CD1c-positive myeloid dendritic cell (primary cell): ENCODE data around the gene LIPG.
"Not testable (repeated sequence)": the region's sequence is repeated elsewhere in the genome, so short reads cannot be mapped to it uniquely, and the experiment has no call there.

ENCODE experiments used
- DNase-seq: peaks from one replicate; pipeline ENCODE4 v3.0.0-alpha.2; 2016; ENCODE audit errors: extremely low spot score

LIPG gene

DNA sequence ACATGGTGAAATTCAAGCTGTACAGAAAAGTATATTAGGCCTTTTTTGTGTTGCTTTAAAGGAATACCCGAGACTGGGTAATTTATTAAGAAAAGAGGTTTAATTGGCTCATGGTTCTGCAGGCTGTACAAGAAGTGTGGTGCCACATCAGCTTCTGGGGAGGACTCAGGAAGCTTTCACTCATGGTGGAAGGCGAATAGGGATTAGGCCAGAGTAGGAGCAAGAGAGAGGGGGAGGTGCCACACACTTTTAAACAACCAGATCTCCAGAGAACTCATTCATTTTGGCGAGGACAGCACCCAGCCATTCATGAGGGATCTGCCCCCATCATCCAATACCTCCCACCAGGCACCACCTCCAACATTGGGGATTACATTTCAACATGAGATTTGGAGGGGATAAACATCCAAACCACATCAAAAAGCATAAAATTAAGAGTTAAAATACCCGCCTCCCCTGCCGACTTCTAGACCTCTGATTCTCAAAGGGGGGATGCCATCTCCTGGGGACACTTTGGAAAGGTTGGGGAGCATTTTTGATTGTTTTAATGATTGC is 15.1 kb upstream of the LIPG start:
- DNase-seq, result no peak

DNA sequence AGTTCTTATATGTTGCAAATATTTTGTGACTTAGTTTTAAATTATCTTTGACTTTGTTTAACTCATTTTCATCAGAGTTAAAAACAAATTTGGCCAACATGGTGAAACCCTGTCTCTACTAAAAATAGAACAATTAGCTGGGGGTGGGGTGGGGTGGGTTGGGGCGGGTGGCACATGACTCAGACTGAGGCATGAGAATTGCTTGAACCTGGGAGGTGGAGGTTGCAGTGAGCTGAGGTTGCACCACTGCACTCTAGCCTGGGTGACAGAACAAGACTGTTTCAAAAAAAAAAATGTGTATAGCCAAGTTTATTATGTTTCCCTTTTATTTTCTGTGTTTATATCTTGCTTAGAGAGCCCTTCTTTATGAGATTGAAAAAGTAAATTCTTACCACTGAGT is 14.2 kb upstream of the LIPG start:
- no peak for DNase-seq

DNA sequence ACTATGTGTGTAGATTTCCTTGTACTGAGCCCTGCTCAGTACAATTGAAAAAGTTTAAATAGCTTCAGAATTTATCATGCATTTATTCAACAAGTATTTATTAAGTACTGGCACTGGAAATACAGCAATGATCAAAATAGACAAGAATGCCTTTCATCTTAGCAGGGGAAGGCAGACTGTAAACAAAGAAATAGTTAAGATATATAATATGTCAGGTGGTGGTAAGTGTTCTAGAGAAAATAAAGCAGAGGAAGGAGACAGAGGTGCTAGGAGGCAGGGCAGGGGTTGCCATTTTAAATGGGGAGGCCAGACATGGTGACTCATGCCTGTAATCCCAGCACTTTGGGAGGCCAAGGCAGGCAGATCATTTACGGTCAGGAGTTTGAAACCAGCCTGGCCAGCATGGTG is 13.6 kb upstream of the LIPG start:
- no peak for DNase-seq

DNA sequence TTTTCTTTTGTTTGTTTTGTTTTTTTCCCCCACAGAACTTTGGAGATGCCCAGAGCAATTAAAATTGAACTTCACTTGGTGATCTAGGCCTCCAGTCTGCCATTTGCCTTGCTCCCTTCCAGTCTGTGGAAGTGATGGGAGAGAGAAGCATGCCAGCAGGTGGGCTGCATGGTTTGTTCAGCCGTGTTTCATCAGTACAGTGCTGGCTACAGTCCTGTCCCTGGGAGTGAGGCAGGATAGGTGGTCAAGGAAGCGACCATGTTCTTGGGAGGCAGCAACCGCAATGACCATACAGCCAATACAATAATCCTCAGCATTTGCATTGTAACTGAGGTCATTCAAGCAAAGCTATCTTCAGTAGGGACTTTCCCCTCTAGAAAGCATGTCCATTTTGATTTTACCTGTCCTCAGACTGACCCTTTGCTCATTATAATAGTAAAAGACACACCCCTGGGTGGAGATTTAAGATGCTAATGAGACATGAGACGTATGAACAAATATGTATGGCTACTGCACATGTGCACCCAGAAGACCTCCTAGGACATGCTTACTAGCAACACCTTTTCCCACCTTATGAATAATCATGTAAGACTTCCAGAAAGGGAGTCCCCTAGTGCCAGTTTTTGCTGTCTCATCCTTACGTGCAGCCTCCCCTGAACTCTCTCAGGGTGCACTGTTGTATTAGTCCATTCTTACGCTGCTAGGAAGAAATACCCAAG is 11.1 kb upstream of the LIPG start:
- no peak for DNase-seq

DNA sequence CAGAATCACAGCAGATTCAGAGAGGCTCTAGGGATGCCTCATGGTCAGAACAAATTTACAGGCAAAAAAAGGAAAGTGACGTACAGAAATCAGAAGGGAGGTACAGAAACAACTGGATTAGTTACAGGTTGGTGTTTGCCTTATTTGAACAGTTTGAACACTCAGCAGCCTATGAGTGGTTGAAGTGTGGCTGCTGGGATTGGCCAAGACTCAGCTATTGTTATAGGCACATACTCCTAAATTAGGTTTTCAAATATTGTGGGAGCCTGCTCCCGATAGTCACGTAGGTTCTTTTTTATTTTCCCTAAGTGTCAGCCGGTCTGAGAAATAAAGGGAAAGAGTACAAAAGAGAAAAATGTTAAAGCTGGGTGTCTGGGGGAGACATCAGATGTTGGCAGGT is 8.9 kb upstream of the LIPG start:
- DNase-seq, result no peak

DNA sequence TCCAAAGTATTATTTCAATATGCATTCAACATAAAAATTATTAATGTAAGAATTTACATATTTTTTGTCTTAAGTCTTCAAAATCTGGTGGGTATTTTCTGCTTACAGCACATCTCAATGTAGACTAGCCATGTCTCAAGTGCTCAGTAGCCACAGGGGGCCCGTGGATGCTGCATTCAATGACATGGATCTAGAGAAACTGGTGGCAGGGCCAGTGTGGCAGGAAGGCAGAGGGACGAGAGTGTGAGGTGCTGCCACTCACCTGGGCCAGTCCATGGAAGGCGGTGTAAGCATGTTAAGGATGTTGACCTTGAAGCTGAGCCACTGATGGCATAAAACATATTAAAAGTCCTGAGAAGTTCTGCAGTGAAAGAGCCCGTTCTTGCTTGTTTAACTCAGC is 6.2 kb upstream of the LIPG start:
- no peak for DNase-seq

DNA sequence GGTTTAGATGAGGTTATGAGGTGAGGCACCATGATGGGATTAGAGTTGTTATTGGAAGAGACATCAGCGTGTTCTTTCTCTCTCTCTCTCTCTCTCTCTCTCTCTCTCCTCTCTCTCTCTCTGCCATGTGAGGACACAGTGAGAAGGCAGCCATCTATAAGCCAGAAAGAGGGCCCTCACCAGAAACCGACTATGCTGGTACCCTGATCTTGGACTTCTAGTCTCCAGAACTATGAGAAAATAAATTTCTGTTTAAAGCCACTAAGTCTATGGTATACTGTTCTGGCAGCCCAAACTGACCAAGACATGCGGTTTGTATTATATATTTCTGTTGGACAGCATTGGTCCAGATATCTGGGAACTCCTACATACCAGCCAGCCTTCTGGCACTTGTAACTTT is 3.5 kb upstream of the LIPG start:
- no peak for DNase-seq

DNA sequence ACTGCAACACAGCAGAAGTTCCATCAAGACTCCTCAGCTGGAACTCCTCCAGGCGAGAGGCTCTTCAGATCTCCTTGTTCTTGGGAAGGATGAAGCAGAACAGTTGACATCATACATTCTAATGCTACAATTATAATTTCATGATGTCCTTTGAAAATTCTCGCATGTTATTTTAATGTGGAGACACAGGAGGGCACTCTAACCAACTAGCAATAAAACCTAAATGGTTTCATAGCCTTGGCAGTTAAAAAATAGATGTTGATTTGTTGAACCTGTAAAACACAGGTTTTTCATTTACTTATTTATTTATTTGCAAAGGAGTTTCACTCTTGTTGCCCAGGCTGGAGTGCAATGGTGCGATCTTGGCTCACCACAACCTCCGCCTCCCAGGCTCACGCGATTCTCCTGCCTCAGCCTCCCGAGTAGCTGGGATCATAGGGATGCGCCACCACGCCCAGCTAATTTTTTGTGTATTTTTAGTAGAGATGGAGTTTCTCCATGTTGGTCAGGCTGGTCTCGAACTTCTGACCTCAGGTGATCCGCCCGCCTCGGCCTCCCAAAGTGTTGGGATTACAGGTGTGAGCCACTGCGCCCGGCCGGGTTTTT is 2.4 kb upstream of the LIPG start:
- not testable (repeated sequence) for DNase-seq

DNA sequence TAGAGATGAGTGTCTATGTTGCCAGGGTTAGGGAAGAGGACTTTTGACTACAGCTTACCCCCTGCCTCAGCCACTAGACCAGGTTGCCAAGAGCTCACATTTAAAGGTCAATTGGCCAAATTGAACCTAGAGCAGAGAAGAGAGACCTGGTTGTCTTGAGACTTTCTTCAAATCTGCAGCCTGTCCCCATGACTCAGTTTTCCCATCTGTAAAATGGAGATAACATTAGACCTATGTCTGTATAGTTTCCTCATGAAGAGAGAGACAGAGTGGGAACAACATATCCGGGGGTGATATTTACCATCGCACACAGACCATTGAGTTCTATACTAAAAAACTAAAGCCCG is 1.6 kb upstream of the LIPG start:
- no peak for DNase-seq

DNA sequence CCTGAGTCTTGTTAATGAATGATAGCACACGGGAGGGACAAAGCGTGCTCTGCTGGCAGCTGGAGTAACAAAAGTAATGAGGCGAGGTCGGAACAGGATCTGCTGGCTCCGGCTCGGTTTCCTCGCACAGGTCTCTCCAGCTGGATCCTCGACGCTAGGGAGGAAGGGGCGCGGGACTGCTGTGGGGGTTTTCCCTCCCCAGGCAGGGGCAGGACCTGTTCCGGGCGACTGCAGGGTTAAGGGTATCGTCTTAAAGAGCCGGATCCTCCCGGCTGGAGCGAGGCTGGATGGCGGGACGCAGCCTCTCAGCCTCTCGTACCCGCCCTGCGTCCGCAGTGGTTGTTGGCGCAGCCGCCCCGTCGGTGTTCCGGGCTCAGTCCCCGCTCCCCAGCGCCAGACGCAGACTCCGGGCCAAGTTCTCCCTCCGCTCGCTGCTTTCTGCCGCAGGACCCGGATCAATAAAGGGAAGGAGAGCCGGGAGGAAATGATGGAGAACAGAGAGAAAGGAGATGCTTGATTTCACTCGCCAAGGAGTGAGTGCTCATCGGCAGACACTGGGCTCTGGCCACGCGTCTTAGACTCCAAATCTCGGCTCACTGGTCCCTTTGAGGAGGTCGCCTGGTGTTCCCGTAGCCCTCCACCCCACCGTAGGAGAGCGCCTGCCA is 1.1 kb upstream of the LIPG start:
- no peak for DNase-seq

DNA sequence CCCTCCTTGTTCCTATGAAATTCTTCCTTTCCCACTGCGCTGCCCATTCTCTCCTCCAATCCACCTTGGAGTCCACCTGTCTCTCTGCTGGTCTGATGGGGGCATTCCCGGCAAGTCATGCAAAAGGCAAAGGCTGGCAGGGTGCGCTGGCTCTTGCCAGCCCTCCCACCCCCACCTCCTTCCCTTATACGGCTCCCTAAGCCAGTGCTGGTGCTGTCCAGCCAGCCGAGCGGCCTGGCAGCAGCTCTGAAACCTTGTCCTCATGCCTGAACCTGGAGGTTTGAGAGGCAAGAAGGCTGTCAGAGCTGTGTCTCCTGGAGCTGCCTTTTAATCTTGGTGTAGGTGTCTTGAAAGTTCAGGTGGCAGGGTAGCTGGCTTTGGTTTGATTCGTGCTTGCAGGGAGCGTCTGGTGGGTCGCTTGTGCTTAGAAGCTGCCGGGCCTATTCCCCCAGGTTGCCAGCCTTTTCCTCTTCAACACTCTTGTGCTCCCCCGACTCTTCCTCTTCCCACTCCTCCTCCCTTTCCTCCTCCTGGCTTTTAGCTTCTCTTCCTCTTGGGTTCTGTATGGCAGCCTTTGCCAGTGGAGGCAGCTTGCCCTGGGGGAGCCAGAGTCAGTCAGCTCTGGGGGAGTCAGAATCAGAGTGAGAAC is 748 bp downstream of the LIPG start:
- DNase-seq, result no peak

DNA sequence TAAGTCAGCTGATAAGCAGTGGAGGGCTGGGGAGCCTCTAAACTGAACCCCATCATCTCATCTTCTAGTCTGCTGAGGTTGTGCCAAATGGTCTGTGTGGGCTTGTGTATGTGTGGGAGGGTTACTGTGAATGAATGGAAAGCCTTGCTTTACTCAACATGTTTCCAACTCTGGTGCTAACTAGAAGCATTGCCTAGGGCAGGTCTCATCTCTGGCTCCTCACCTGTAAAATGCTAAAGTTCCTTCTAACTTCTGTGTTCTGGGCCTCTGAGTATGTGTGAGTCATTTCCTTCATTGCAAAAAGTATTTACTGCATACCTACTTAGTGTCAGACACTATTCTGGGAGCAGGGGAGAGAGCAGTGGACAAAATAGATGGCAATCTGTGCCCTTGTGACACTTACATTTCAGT is 1.3 kb downstream of the LIPG start:
- no peak for DNase-seq

DNA sequence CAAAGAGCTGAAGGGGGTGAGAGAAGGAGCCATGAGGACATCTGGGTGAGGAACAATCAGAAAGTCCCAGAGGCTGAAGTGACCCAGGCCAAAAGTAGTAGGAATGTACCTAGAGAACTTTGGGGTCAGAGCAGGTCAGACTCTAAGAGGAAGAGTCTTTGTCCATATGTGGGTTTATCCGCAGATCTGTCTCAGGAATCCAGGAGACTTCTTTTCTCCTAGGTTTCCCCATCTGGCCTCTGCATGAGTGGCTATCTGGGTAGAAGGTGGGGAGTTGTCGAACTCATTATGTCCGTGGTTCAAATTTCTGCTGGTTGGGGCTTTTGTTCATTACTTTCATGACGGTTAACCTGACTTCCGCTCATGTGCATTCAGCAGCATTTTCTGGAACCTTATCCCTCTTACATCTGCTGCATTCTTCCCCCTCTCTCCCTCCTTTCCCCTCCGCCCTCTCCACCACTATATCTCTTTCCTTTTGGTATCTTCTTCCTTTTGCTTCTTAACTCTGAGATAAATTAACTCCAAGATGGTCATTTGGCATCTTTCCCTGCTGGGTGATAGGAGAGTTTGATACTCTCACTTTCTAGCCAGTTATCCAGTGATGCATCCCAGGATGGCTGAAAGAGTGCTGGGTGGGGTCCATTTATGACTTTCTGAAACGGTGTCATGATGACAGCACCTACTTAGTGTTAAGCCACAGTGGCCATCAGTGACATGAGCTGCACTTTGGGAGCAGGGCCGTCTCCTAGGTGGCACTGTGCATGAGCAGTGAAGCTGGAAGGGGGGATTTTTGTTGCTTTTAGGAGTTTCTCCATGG is 2.1 kb downstream of the LIPG start:
- no peak for DNase-seq

DNA sequence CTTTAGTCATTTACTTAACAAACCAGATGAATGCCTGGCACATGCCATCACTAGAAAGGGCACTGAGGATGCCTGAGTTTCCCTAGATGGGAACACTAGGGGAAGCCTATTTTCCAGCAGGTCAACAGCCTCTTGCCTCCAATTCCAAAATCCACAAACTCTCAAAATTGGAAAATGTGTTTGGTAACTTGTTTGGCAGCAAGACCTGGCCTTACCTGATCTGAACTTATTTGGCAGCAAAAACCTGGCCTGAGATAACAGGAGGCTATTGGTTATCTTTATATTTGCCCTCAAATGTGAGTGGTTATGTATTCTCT is 2.6 kb downstream of the LIPG start:
- no peak for DNase-seq

DNA sequence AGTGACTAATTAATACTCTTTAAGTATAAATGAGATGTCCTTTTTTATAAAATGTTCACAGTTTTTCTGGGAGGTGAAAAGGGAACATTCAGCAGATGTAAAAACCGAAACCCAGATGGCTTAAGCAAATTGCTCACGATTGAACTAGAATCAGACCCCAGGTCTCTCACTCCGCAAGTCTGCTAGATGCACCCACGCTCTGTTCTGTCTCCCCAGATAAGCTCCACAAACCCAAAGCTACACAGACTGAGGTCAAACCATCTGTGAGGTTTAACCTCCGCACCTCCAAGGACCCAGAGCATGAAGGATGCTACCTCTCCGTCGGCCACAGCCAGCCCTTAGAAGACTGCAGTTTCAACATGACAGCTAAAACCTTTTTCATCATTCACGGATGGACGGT is 3.2 kb downstream of the LIPG start:
- no peak for DNase-seq

DNA sequence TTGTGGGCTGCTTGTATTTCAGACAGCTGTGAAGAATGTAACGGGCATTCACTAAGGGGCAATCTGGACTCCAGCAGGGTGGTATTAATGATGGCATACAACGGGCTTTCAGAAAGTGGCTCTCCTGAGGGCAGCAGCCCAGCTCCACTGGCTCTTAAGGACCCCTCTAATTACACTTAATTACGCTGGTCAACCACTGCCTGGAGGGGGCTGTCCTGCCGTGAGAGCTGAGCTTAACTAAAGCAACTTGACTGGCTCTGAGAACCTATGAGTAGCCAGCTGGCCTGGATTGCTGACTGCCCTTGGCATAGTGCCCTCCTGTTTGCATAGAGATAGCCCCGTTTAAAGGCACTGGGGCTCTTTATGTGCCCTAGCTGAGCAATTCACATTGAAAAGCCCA is 3.8 kb downstream of the LIPG start:
- DNase-seq, result no peak

DNA sequence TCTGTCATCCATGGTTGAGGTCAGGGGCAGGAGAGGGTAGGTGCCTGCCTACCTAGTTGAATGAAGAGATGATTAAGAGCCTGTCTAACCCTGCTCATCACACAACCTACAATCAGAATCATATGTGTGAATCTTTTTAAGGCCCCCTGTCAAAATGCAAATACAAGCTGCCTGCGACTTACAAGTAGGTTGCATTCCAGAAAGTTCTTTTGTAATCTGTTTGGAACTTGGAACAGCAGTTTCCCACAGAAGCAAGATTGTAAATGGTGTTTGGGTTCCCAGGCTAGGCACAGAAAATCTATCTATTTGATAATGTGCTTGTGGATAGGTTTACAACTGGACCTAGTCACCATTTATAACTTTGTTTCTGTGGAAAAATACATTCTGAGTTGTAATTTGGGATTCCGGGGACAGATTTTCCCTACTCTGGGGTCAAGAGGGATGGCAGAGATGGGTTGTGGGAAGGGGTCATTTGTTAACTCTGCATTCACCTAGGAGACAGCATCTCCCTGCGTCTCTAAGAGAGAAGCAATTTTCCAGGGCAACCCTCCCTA is 4.4 kb downstream of the LIPG start:
- DNase-seq, result no peak

DNA sequence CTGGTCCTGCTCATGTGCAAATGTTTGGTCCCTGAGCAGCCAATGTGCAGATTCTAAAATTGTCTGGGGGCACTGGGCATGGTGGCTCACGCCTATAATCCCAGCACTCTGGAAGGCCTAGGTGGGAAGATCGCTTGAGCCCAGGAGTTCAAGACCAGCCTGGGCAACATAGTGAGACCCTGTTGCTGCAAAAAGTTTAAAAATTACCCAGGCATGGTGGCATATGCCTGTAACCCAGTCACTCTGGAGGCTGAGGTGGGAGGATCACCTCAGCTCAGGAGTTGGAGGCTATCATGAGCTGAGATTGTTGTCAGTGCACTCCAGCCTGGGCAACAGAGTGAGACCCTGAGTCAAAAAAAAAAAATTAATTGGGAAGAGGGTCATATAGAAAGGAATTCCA is 5.1 kb downstream of the LIPG start:
- no peak for DNase-seq

DNA sequence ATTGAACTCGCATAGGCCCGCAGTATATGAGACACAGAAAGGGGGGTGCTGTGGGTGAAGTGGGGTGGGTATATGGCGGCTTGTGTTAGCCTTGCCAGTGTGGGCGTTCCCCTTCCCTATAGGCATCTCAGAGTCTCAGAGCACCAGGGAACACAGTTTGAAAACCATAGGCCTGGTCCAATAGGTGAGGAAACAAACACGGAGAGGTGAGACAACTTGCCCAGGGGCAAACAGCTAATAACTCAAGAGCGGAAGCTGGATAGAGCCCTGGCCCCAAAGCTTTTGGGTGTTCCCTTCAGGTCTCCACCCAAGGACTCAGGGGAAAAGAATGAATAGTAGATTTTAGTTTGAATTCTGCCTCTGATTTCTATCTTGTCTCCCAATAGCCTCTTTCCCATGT is 7.9 kb downstream of the LIPG start:
- no peak for DNase-seq

DNA sequence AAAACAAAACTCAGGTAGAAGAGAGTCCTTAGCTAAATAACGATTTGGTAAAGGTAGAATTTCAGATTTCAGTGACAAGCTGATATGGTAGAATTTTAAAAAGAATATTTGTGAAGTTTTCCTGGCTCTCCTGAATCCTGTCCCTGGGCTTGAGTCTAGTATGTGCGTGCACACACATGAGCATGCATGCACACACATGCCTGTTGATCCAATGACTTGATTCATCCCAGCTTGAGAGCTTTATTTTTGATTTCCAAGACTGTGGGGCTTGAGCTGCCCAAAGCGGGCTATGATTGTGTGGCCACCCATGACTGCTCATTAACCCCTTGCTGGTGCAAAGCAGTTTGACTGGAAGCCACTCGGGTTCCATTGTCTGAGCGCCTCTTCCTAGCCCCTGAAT is 9.0 kb downstream of the LIPG start:
- no peak for DNase-seq

DNA sequence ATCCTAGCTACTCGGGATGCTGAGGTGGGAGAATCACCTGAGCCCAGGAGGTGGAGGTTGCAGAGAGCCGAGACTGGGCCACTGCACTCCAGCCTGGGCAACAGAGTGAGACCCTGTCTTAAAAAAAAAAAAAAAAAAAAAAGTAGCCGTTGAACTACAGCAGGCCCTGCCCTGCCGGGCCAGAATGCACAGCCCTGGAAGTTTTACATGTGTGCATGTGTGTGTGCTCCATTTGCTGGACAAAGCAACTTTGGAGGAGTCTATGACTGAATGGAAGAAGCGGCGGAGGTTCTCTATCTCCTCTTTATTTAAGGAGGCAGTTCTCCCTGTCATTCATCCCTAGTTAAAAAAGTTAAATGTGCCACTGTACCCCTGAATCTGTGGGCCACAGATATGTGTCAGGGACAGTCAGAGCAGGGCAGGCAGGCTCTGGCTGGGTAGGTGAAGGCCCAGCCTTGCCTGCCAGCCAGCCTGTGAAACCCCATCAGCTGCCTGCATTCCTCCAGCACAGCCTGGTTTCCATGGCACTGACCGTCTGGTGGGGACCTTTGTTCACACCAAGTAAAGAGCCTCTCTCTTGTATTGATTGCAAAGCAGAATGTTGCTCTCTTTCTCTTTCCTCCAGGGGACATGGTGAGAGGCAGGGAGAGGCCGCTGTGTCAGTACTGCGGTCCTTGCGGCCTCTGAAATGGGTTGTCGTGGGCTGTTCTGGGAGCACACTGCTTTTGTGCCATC is 10.9 kb downstream of the LIPG start:
- DNase-seq, result no peak
